CD4-positive, alpha-beta memory T cell (primary cell): ENCODE results near the gene RNF144A. TPM values are rescaled to one million over a fixed set of nuclear protein-coding genes. Genes with fewer than 3 reads are reported as not detected.

ENCODE experiments used
- CTCF ChIA-PET: fragments of 350-600 bp; sonication (Branson Sonifier 250); formaldehyde crosslinking; loops from one replicate; lab custom pipeline; 2021; ENCODE audit warnings: inconsistent platforms; ENCODE audit not compliant: partially characterized antibody; lab: Charles Lee
- POLR2A ChIA-PET: fragments of 350-600 bp; sonication (Branson Sonifier 250); formaldehyde crosslinking; loops from one replicate; lab custom pipeline; 2021; ENCODE audit not compliant: partially characterized antibody; lab: Charles Lee
- DNase-seq, 5 donors: peaks; one replicate each; pipeline versions ENCODE4 v3.0.0 to v3.0.0-alpha.2; 2020 to 2022; ENCODE audit warnings: mixed read lengths in 1 of 5
- H3K27ac ChIP-seq: one replicate; pipeline ENCODE4 v1.7.0; 2013; ENCODE audit warnings: low read depth, low read length
- H3K27me3 ChIP-seq: 2 replicates; pipeline ENCODE4 v1.7.0; 2013; ENCODE audit warnings: mild to moderate bottlenecking, low read length, moderate library complexity; ENCODE audit not compliant: insufficient read depth
- H3K36me3 ChIP-seq: 2 replicates; pipeline ENCODE4 v1.7.0; 2013; ENCODE audit warnings: mild to moderate bottlenecking, low read length, moderate library complexity; ENCODE audit not compliant: insufficient read depth
- H3K4me1 ChIP-seq: 2 replicates; pipeline ENCODE4 v1.7.0; 2013; ENCODE audit warnings: mild to moderate bottlenecking, low read length, moderate library complexity; ENCODE audit not compliant: insufficient read depth
- H3K4me3 ChIP-seq, 2 donors: one replicate each; pipeline ENCODE4 v1.7.0; 2013; ENCODE audit warnings: low read length in 2 of 2, mild to moderate bottlenecking in 1 of 2
- H3K9me3 ChIP-seq, 2 donors: one replicate each; pipeline ENCODE4 v1.7.0; 2013; ENCODE audit warnings: low read length in 2 of 2, control low read depth in 1 of 2; ENCODE audit not compliant: control insufficient read depth in 1 of 2
- H3K27ac Mint-ChIP-seq, 7 donors: one replicate each; pipeline ENCODE4 v1.8.0; 2020 to 2021; ENCODE audit warnings: mixed read lengths in 7 of 7, mild to moderate bottlenecking in 6 of 7, inconsistent platforms in 3 of 7, moderate library complexity in 3 of 7
- H3K27me3 Mint-ChIP-seq, 2 donors: one replicate each; pipeline ENCODE4 v1.8.0; 2020 to 2021; ENCODE audit warnings: mixed read lengths in 2 of 2
- H3K36me3 Mint-ChIP-seq, 2 donors: one replicate each; pipeline ENCODE4 v1.8.0; 2020 to 2021; ENCODE audit warnings: mixed read lengths in 2 of 2, inconsistent platforms in 1 of 2, mild to moderate bottlenecking in 1 of 2
- H3K4me1 Mint-ChIP-seq, 4 donors: one replicate each; pipeline ENCODE4 v1.8.0; 2020 to 2021; ENCODE audit warnings: mixed read lengths in 4 of 4, mild to moderate bottlenecking in 1 of 4
- H3K4me3 Mint-ChIP-seq, 8 donors: one replicate each; pipeline ENCODE4 v1.8.0; 2020 to 2021; ENCODE audit warnings: mixed read lengths in 8 of 8, mild to moderate bottlenecking in 7 of 8, moderate library complexity in 6 of 8, inconsistent platforms in 3 of 8
- H3K9me3 Mint-ChIP-seq, 8 donors: one replicate each; pipeline ENCODE4 v1.8.0; 2020 to 2021; ENCODE audit warnings: mixed read lengths in 8 of 8, mild to moderate bottlenecking in 5 of 8, inconsistent platforms in 3 of 8, moderate library complexity in 1 of 8
- intact Hi-C: fragments of 100-400 bp; cut with micrococcal nuclease; formaldehyde crosslinking; loops from one replicate; pipeline ENCODE4 v1.15.1; 2023
- polyA plus RNA-seq, 2 donors: library from polyadenylated mRNA; unstranded; fragments of 300-500 nt; fragmentation: Illumina TruSeq; gene quantifications; one replicate each; pipeline ENCODE4 v1.2.3, GENCODE V29; 2021
- total RNA-seq, 2 experiments: library from RNA; stranded (reverse); gene quantifications; one replicate each; pipeline ENCODE4 v1.2.3, GENCODE V29; 2021

RNF144A gene
- total and polyA plus RNA-seq, 4 experiments from 2014 or later: 3.9 to 41.1 (median 23.8) TPM

DNA sequence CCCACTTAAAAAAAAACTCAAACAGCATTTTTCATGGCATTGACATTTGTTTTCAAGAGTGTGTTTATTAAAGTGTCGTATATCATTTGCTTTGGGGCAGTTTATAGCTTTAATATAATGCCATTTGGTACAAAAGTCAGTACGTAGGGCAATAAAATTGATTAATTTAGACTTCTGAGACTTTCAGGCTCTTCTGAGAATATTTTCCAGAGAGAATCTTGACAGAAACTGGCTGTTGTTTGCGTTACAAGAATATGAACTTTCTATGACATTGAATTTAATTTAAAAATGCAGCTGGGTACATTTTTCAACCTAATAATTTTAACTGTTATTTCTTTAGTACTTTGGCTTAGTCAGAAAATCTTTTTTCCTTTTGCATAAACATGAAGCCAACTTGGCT, 98.9 kb downstream of the RNF144A start:
- Mint-ChIP-seq H3K27ac (no peak overlapping the region), H3K36me3 (peaks cover 32 to 35% of the 10 kb centered on the region in 2 donors), H3K9me3 (no peaks in the 10 kb centered on the region), H3K4me3 (no peak overlapping the region), H3K27me3 (no peaks in the 10 kb centered on the region), H3K4me1 (peaks cover 24 to 35% (median 24%) of the 10 kb centered on the region in 4 donors)
- Histone ChIP-seq H3K9me3 (no peaks in the 10 kb centered on the region), H3K27me3 (no peaks in the 10 kb centered on the region), H3K4me3 (no peak overlapping the region), H3K27ac (no peak overlapping the region), H3K4me1 (peaks cover 15% of the 10 kb centered on the region), H3K36me3 (peaks cover 11% of the 10 kb centered on the region)
- CTCF ChIA-PET: interaction anchor here (0.7 to 5.9 kb wide), 7 partner anchors 8 to 123 kb away, joined by 3 to 60 read pairs (median 4); no protein-coding TSS in a partner anchor
- intact Hi-C loops: loop anchor here (10.0 kb wide), 1 partner anchor 191 kb away; no protein-coding TSS in a partner anchor
- DNase-seq: no peak
- POLR2A ChIA-PET: no interaction called here

GRCh38 chr2:7016601-7017211, 99.5 kb downstream of the RNF144A start:
- H3K36me3 Mint-ChIP-seq: peaks cover 37 to 41% of the 10 kb centered on the region in 2 donors

GRCh38 chr2:7017671-7018281, 100.6 kb downstream of the RNF144A start:
- DNase-seq: no peak
- Histone ChIP-seq H3K4me1 (peaks cover 15% of the 10 kb centered on the region), H3K36me3 (peaks cover 24% of the 10 kb centered on the region), H3K27me3 (no peaks in the 10 kb centered on the region), H3K9me3 (no peaks in the 10 kb centered on the region), H3K27ac (no peak overlapping the region), H3K4me3 (no peak overlapping the region)
- Mint-ChIP-seq H3K4me1 (peaks cover 17 to 22% (median 18%) of the 10 kb centered on the region in 4 donors), H3K27me3 (no peaks in the 10 kb centered on the region), H3K4me3 (no peak overlapping the region), H3K27ac (peak overlapping the region in 1 of 7 donors; percentile 31), H3K9me3 (peaks cover 0 to 2% (median 0%) of the 10 kb centered on the region in 8 donors), H3K36me3 (peaks cover 46 to 51% of the 10 kb centered on the region in 2 donors)
- CTCF ChIA-PET: interaction anchor here (1.0 to 2.1 kb wide), 2 partner anchors 12 to 27 kb away, joined by 3 to 5 read pairs; no protein-coding TSS in a partner anchor
- POLR2A ChIA-PET: no interaction called here
- intact Hi-C loops: loop anchor here (10.0 kb wide), 1 partner anchor 193 kb away; no protein-coding TSS in a partner anchor

More at GRCh38 chr2:7016601-7017211, 99.5 kb downstream of the RNF144A start:
- Histone ChIP-seq H3K36me3 (peaks cover 17% of the 10 kb centered on the region), H3K27ac (no peak overlapping the region), H3K27me3 (no peaks in the 10 kb centered on the region), H3K9me3 (no peaks in the 10 kb centered on the region), H3K4me1 (peaks cover 15% of the 10 kb centered on the region), H3K4me3 (no peak overlapping the region)
- Mint-ChIP-seq H3K9me3 (no peaks in the 10 kb centered on the region), H3K27ac (no peak overlapping the region), H3K27me3 (no peaks in the 10 kb centered on the region), H3K4me1 (peaks cover 24 to 33% (median 24%) of the 10 kb centered on the region in 4 donors), H3K4me3 (no peak overlapping the region)
- intact Hi-C loops: loop anchor here (10.0 kb wide), 1 partner anchor 192 kb away; no protein-coding TSS in a partner anchor
- POLR2A ChIA-PET: no interaction called here
- DNase-seq: no peak
- CTCF ChIA-PET: interaction anchor here (0.7 to 5.9 kb wide), 7 partner anchors 9 to 123 kb away, joined by 3 to 60 read pairs (median 4); no protein-coding TSS in a partner anchor

GRCh38 chr2:7018282-7018701, 101.1 kb downstream of the RNF144A start:
- DNase-seq: no peak
- H3K9me3 ChIP-seq: no peaks in the 10 kb centered on the region
- intact Hi-C loops: loop anchor here (10.0 kb wide), 1 partner anchor 193 kb away; no protein-coding TSS in a partner anchor
- H3K36me3 ChIP-seq: peaks cover 29% of the 10 kb centered on the region
- H3K27me3 ChIP-seq: no peaks in the 10 kb centered on the region
- Mint-ChIP-seq H3K27me3 (no peaks in the 10 kb centered on the region), H3K4me1 (peaks cover 16 to 17% (median 16%) of the 10 kb centered on the region in 4 donors), H3K9me3 (peaks cover 0 to 2% (median 0%) of the 10 kb centered on the region in 8 donors), H3K36me3 (peaks cover 52 to 56% of the 10 kb centered on the region in 2 donors), H3K4me3 (no peak overlapping the region), H3K27ac (no peak overlapping the region)
- no peak overlapping the region for H3K4me3 ChIP-seq
- peaks cover 15% of the 10 kb centered on the region for H3K4me1 ChIP-seq
- ChIA-PET CTCF (interaction anchor here (1.0 to 2.1 kb wide), 2 partner anchors 12 to 26 kb away, joined by 3 to 5 read pairs; no protein-coding TSS in a partner anchor), POLR2A (no interaction called here)
- H3K27ac ChIP-seq: no peak overlapping the region

GRCh38 chr2:7018767-7019166, 101.6 kb downstream of the RNF144A start:
- no peak overlapping the region for H3K27ac Mint-ChIP-seq
- H3K4me1 Mint-ChIP-seq: peaks cover 11 to 12% (median 12%) of the 10 kb centered on the region in 4 donors

GRCh38 chr2:7019191-7019590, 102.0 kb downstream of the RNF144A start:
- ChIA-PET CTCF (interaction anchor here (2.1 kb wide), 1 partner anchor 26 kb away, joined by 5 read pairs; no protein-coding TSS in a partner anchor), POLR2A (no interaction called here)
- H3K27me3 Mint-ChIP-seq: no peaks in the 10 kb centered on the region
- Histone ChIP-seq H3K36me3 (peaks cover 35% of the 10 kb centered on the region), H3K4me3 (no peak overlapping the region), H3K9me3 (no peaks in the 10 kb centered on the region), H3K4me1 (peaks cover 8% of the 10 kb centered on the region), H3K27ac (no peak overlapping the region), H3K27me3 (no peaks in the 10 kb centered on the region)
- H3K4me3 Mint-ChIP-seq: no peak overlapping the region
- intact Hi-C loops: loop anchor here (10.0 kb wide), 1 partner anchor 194 kb away; no protein-coding TSS in a partner anchor
- peak overlapping the region in 1 of 7 donors; percentile 68 for H3K27ac Mint-ChIP-seq
- H3K36me3 Mint-ChIP-seq: peaks cover 56 to 63% of the 10 kb centered on the region in 2 donors
- no peak for DNase-seq
- peaks cover 7 to 8% (median 7%) of the 10 kb centered on the region in 4 donors for H3K4me1 Mint-ChIP-seq
- peaks cover 0 to 2% (median 0%) of the 10 kb centered on the region in 8 donors for H3K9me3 Mint-ChIP-seq

More at GRCh38 chr2:7018767-7019166, 101.6 kb downstream of the RNF144A start:
- no peak overlapping the region for H3K27ac ChIP-seq
- intact Hi-C loops: loop anchor here (10.0 kb wide), 1 partner anchor 194 kb away; no protein-coding TSS in a partner anchor
- H3K4me3 ChIP-seq: no peak overlapping the region
- H3K4me3 Mint-ChIP-seq: no peak overlapping the region
- peaks cover 12% of the 10 kb centered on the region for H3K4me1 ChIP-seq
- H3K9me3 Mint-ChIP-seq: peaks cover 0 to 2% (median 0%) of the 10 kb centered on the region in 8 donors
- H3K9me3 ChIP-seq: no peaks in the 10 kb centered on the region
- POLR2A ChIA-PET: no interaction called here
- H3K27me3 Mint-ChIP-seq: no peaks in the 10 kb centered on the region
- peaks cover 34% of the 10 kb centered on the region for H3K36me3 ChIP-seq
- CTCF ChIA-PET: interaction anchor here (2.1 kb wide), 1 partner anchor 26 kb away, joined by 5 read pairs; no protein-coding TSS in a partner anchor
- H3K36me3 Mint-ChIP-seq: peaks cover 55 to 61% of the 10 kb centered on the region in 2 donors
- no peak for DNase-seq
- no peaks in the 10 kb centered on the region for H3K27me3 ChIP-seq
